Suprapubic skin (tissue), 4 donors: Measurements from ENCODE around the gene DSTYK. TPM values are rescaled to one million over a fixed set of nuclear protein-coding genes. Genes with fewer than 3 reads are reported as not detected.
A peak's percentile ranks its signal among the peaks of the same experiment; 100 is the strongest.

Experiments used
- DNase-seq, 2 donors: peaks; one replicate each; pipeline ENCODE4 v3.0.0-alpha.2; 2019; ENCODE audit warnings: low spot score in 2 of 2
- H3K27ac ChIP-seq: fragments of 200-600 bp; sonication (generic); one replicate; pipeline ENCODE4 v1.5.1; 2019
- H3K27me3 ChIP-seq: fragments of 200-600 bp; sonication (generic); one replicate; pipeline ENCODE4 v1.5.1; 2019
- H3K36me3 ChIP-seq: fragments of 200-600 bp; sonication (generic); one replicate; pipeline ENCODE4 v1.5.1; 2019
- H3K4me1 ChIP-seq: fragments of 200-600 bp; sonication (generic); one replicate; pipeline ENCODE4 v1.5.1; 2019
- H3K4me3 ChIP-seq: fragments of 200-600 bp; sonication (generic); one replicate; pipeline ENCODE4 v1.5.1; 2019; ENCODE audit warnings: mild to moderate bottlenecking
- H3K9me3 ChIP-seq: fragments of 200-600 bp; sonication (generic); one replicate; pipeline ENCODE4 v1.5.1; 2019
- CTCF ChIP-seq, 2 donors: fragments of 200-600 bp in 1 of 2; fragments of 450-650 bp in 1 of 2; sonication (generic) in 1 of 2; IDR thresholded peaks; one replicate each; pipeline ENCODE4 v1.5.1; 2016 to 2019; ENCODE audit warnings: antibody characterized with exemption in 2 of 2, mild to moderate bottlenecking in 1 of 2, moderate library complexity in 1 of 2
- EP300 ChIP-seq: sonication (generic); formaldehyde crosslinking; IDR thresholded peaks from one replicate; pipeline ENCODE4 v1.6.1; 2017; ENCODE audit warnings: antibody characterized with exemption
- POLR2A ChIP-seq, 2 donors: fragments of 450-650 bp; IDR thresholded peaks; one replicate each; pipeline ENCODE4 v1.6.1; 2017; ENCODE audit warnings: antibody characterized with exemption in 2 of 2, mild to moderate bottlenecking in 2 of 2, moderate library complexity in 2 of 2
- POLR2AphosphoS5 ChIP-seq, 3 donors: sonication (generic); formaldehyde crosslinking; IDR thresholded peaks; one replicate each; pipeline ENCODE4 v1.6.1; 2017; ENCODE audit warnings: antibody characterized with exemption in 3 of 3
- WGBS: methylation state at CpG from one replicate; pipeline ENCODE4 v1.1.5; 2018; 5-methylcytosine and 5-hydroxymethylcytosine counted together
- total RNA-seq, 4 donors: library from RNA; depleted of rRNA; stranded (reverse); fragments of >200 nt; gene quantifications; one replicate each; pipeline ENCODE4 v1.1.0, GENCODE V29; 2016

DSTYK gene
- total RNA-seq, 4 donors from 2014 or later: 12.3 to 19.5 (median 17.4) TPM

DNA sequence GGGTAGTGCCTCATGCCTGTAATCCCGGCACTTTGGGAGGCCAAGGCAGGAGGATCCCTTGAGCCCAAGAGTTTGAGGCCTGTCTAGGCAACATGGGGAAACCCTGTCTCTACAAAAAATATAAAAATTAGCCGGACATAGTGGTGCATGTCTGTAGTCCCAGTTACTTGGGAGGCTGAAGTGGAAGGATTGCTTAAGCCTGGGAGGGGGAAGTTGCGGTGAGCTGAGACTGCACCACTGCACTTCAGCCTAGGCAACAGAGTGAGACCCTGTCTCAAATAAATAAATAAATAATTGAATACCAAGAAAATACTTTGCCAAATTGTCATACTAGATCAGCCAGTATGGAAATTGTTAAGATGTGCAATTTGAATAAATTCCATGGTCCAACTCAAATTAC lies 83.9 kb downstream of the DSTYK start:
- Histone ChIP-seq H3K36me3 (no peaks in the 10 kb centered on the region), H3K4me1 (peaks cover 4% of the 10 kb centered on the region), H3K4me3 (no peak overlapping the region), H3K27me3 (no peaks in the 10 kb centered on the region), H3K27ac (no peak overlapping the region), H3K9me3 (no peaks in the 10 kb centered on the region)
- DNase-seq: no peak
- 86% methylated on average over 3 of the region's 3 CpGs for WGBS
- no peak for TF ChIP-seq EP300
- TF ChIP-seq POLR2AphosphoS5 (IDR thresholded peaks at IDR 0.05): no peak
- no peak for TF ChIP-seq CTCF (IDR thresholded peaks at IDR 0.05)
- no peak for TF ChIP-seq POLR2A (IDR thresholded peaks at IDR 0.05)

DNA sequence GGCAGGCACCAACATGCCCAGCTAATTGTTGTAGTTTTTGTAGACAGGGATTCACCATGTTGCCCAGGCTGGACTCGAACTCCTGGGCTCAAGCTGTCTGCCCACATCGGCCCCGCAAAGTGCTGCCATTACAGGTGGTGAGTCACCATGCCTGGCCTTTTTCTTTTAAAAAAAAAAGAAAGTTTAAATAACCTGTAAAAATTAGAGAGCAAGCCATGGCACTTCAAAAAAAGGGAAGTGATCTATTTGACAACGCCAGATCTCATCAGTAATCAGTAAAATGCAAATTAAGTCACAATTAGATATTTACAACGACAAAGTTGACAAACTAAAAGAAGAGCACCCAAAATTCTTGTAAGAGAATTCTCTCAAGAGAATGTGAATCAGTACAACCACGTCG lies 86.8 kb downstream of the DSTYK start:
- no peaks in the 10 kb centered on the region for H3K9me3 ChIP-seq
- peaks cover 24% of the 10 kb centered on the region for H3K4me1 ChIP-seq
- no peak overlapping the region for H3K4me3 ChIP-seq
- no peaks in the 10 kb centered on the region for H3K27me3 ChIP-seq
- 75% methylated on average over 7 of the region's 7 CpGs for WGBS
- DNase-seq: no peak
- TF ChIP-seq EP300: no peak
- TF ChIP-seq CTCF (IDR thresholded peaks at IDR 0.05): no peak
- TF ChIP-seq POLR2AphosphoS5 (IDR thresholded peaks at IDR 0.05): no peak
- no peaks in the 10 kb centered on the region for H3K36me3 ChIP-seq
- H3K27ac ChIP-seq: no peak overlapping the region

DNA sequence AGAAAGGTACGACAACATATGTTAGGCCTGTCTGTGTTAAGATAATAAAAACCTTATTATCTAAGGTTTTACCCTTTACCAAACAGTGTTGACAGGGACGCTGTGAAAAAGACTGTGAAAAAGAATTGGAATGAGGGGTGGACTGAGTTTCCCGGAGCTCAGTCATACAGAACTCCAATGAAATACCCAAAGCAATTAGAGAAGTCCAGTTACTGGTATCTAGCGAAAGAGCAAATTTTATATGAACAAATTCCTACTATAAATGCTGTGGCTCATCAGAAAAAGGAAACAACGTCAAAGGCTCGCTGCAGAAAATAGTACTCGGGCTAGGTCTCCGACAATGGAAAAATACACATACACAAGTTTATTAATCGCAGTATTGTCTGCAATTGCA lies 89.0 kb downstream of the DSTYK start:
- DNase-seq: no peak
- WGBS: 32% methylated on average over 9 of the region's 9 CpGs
- Histone ChIP-seq H3K9me3 (no peaks in the 10 kb centered on the region), H3K4me3 (peak overlapping the region; percentile 94), H3K4me1 (peaks cover 32% of the 10 kb centered on the region), H3K27ac (peak overlapping the region; percentile 96), H3K27me3 (no peaks in the 10 kb centered on the region), H3K36me3 (peaks cover 8% of the 10 kb centered on the region)
- TF ChIP-seq EP300 (no peak), POLR2A (IDR thresholded peaks at IDR 0.05) (no peak), POLR2AphosphoS5 (IDR thresholded peaks at IDR 0.05) (no peak), CTCF (IDR thresholded peaks at IDR 0.05) (no peak)

DNA sequence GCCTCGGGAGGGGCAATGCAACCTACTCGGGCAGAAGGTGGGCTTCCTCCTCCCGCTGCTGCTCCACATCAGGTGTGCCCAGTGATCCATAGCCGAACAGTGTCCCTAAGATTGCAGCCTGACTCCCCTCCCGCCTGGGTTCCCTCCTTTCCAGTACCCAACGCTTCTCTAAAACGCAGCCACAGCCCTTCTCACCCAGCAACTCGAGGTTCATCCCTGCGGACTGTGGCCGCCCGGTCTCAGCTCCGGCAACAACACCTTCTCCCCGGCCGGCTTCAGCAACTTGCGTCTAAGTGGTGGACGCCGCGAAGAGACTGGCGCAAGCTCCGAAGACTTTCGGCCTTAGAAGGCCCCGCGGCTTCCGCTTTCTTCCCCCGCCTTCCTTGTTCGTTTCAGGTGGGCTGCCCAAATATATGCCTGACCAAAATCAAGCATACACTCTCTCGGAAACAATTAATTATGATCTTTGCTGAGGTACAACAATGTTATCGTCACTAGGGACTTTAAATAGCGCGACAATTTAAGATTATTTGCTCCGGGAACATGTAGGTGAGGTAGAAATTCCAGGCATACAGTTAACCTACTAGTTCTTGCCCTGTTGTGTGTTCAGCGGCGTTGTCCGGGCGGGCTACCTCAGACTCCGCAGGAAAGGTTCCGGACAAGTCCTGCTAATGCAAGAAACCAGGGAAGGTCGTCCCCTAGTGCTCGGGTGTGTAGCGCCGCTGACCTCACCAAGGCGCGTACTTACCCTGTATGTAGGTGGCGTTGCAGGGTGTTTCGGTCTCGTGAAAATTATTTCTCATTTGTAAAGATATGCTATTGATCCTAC lies 89.6 kb downstream of the DSTYK start, which contains the start of gene RBBP5:
Gene RBBP5, minus strand, starts transcription at position 319 of the 829 bp plus-strand sequence. Its CDS starts 105 bp downstream, at position 214.
- peak in 1 of 2 donors; percentile 83 for TF ChIP-seq POLR2A (IDR thresholded peaks at IDR 0.05)
- TF ChIP-seq POLR2AphosphoS5 (IDR thresholded peaks at IDR 0.05): peak; percentile 65 to 97 (median 68)
- TF ChIP-seq EP300: no peak
- TF ChIP-seq CTCF (IDR thresholded peaks at IDR 0.05): peak; percentile 48 to 63
- H3K36me3 ChIP-seq: peaks cover 8% of the 10 kb centered on the region
- H3K27me3 ChIP-seq: no peaks in the 10 kb centered on the region
- peak within 1 kb of the TSS; percentile 96 for H3K27ac ChIP-seq
- peak within 1 kb of the TSS; percentile 94 for H3K4me3 ChIP-seq
- H3K9me3 ChIP-seq: no peaks in the 10 kb centered on the region
- peak; percentile 96 to 97 for DNase-seq
- H3K4me1 ChIP-seq: peaks cover 32% of the 10 kb centered on the region
- WGBS: under 1% methylated on average over 35 of the region's 46 CpGs

GRCh38 chr1:205118752-205119151 lies 92.8 kb downstream of the DSTYK start:
- H3K36me3 ChIP-seq: peaks cover 23% of the 10 kb centered on the region
- 78% methylated on average over 2 of the region's 2 CpGs for WGBS
- H3K4me3 ChIP-seq: no peak overlapping the region
- H3K27me3 ChIP-seq: no peaks in the 10 kb centered on the region
- no peaks in the 10 kb centered on the region for H3K9me3 ChIP-seq
- H3K27ac ChIP-seq: no peak overlapping the region
- no peak for TF ChIP-seq POLR2A (IDR thresholded peaks at IDR 0.05)
- TF ChIP-seq POLR2AphosphoS5 (IDR thresholded peaks at IDR 0.05): no peak
- no peak for TF ChIP-seq EP300
- no peak for TF ChIP-seq CTCF (IDR thresholded peaks at IDR 0.05)
- H3K4me1 ChIP-seq: peaks cover 32% of the 10 kb centered on the region
- no peak for DNase-seq
